Caco-2 (cell line): ENCODE measurements around the gene TMEM258. TPM values are rescaled to one million over a fixed set of nuclear protein-coding genes. Genes with fewer than 3 reads are reported as not detected.

Source experiments
- BruUV-seq: library from RNA; stranded (reverse); fragments of 400-500 nt; replicated peaks from 2 replicates; lab custom pipeline; 2021; lab: Mats Ljungman, UMichigan
- CTCF ChIA-PET: fragments of 300-600 bp; sonication (Branson Sonifier 250); formaldehyde crosslinking; loops from one replicate; lab custom pipeline; 2022; ENCODE audit warnings: antibody characterized with exemption; lab: Charles Lee
- POLR2A ChIA-PET: fragments of 300-600 bp; sonication (Branson Sonifier 250); formaldehyde crosslinking; loops from one replicate; lab custom pipeline; 2022; ENCODE audit warnings: antibody characterized with exemption; lab: Charles Lee
- DNase-seq, 2 experiments: peaks; one replicate each; pipeline versions ENCODE4 v3.0.0 to v3.0.0-alpha.2; 2020 to 2022
- H3K27me3 ChIP-seq: replicated peaks from 2 replicates; pipeline ENCODE4 v1.6.0; 2011; ENCODE audit warnings: low read length; ENCODE audit not compliant: control insufficient read depth, insufficient read depth
- H3K36me3 ChIP-seq: 2 replicates; pipeline ENCODE4 v1.5.1; 2011; ENCODE audit warnings: low read length; ENCODE audit not compliant: control insufficient read depth, insufficient read depth
- H3K4me1 ChIP-seq: fragments of 250-450 bp; sonication (Bioruptor Pico); 2 replicates; pipeline ENCODE4 v1.5.1; 2020; ENCODE audit warnings: mild to moderate bottlenecking
- H3K4me3 ChIP-seq: 2 replicates; pipeline ENCODE4 v1.5.1; 2011; ENCODE audit warnings: low read depth, mild to moderate bottlenecking, control low read depth, low read length
- H3K9me3 ChIP-seq: fragments of 250-450 bp; sonication (Bioruptor Pico); 2 replicates; pipeline ENCODE4 v1.5.1; 2020; ENCODE audit warnings: mild to moderate bottlenecking, moderate library complexity
- H3K27ac Mint-ChIP-seq: one replicate; pipeline ENCODE4 v1.8.0; 2022; ENCODE audit warnings: mixed read lengths; ENCODE audit not compliant: unreplicated experiment
- H3K27me3 Mint-ChIP-seq: one replicate; pipeline ENCODE4 v1.8.0; 2022; ENCODE audit warnings: mixed read lengths; ENCODE audit not compliant: insufficient read depth, unreplicated experiment
- H3K36me3 Mint-ChIP-seq: one replicate; pipeline ENCODE4 v1.8.0; 2022; ENCODE audit warnings: mild to moderate bottlenecking, mixed read lengths; ENCODE audit not compliant: insufficient read depth, unreplicated experiment
- H3K4me1 Mint-ChIP-seq: one replicate; pipeline ENCODE4 v1.8.0; 2022; ENCODE audit warnings: low read depth, mixed read lengths; ENCODE audit not compliant: unreplicated experiment
- H3K4me3 Mint-ChIP-seq: one replicate; pipeline ENCODE4 v1.8.0; 2022; ENCODE audit warnings: mild to moderate bottlenecking, moderate library complexity, mixed read lengths; ENCODE audit not compliant: unreplicated experiment
- H3K9me3 Mint-ChIP-seq: one replicate; pipeline ENCODE4 v1.8.0; 2022; ENCODE audit warnings: mixed read lengths; ENCODE audit not compliant: unreplicated experiment
- intact Hi-C: fragments of 100-400 bp; cut with micrococcal nuclease; formaldehyde crosslinking; loops from one replicate; pipeline ENCODE4 v1.10.0; 2022; ENCODE audit not compliant: unreplicated experiment
- total RNA-seq: library from RNA; stranded (reverse); gene quantifications from 2 replicates; pipeline ENCODE4 v1.2.3, GENCODE V29; 2022
- TF ChIP-seq, protein P1 (sequence below), 2 experiments: fragments of 200-600 bp in 1 of 2; IDR thresholded peaks; 1 replicate in 1 of 2; 2 replicates in 1 of 2; pipeline versions ENCODE4 v1.5.1 to v1.8.0; 2011 to 2022; ENCODE audit warnings: antibody characterized with exemption in 1 of 2, control low read depth in 1 of 2, inconsistent platforms in 1 of 2, low read depth in 1 of 2, low read length in 1 of 2, mild to moderate bottlenecking in 1 of 2, moderate library complexity in 1 of 2; ENCODE audit not compliant: insufficient read depth in 1 of 2, severe bottlenecking in 1 of 2, unreplicated experiment in 1 of 2

Gene TMEM258
- total RNA-seq, 1 experiment from 2014 or later = 197 TPM

DNA sequence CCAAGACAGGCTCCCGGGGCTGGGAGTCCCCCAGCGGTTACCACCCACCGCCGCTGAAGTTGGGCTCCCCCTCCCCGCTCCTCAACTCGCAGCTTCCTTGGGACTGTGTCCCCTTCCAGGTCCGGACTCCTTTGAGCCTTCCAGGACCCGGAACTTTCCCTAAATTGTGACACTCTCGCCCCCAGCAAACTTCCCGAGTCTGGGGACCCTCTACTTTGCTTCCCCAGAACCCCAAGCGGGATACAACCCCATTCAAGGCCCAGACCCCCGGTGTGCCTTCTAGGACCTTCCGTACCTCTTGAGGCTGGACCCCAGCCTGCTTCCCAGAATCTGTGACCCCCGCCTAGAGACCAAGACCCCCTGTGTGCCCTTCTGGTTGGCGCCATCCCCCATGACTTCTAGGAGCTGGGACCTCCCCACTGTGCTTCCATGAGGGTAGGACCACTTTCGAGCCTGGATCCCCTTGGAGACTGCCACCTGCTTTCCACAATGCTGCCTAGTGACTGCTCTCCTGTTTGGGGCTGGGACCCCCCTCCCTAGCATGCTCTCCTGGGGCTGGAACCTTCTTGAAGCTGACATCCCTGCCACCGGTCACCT is 39.4 kb downstream of the TMEM258 start:
- H3K27ac Mint-ChIP-seq = peak overlapping the region; percentile 94
- no peak for DNase-seq
- CTCF ChIA-PET = interaction anchor here (0.6 to 6.0 kb wide), 7 partner anchors 12 to 103 kb away, joined by 3 to 55 read pairs (median 3); no protein-coding TSS in a partner anchor
- Histone ChIP-seq H3K4me1 (peaks cover 60% of the 10 kb centered on the region), H3K27me3 (no peaks in the 10 kb centered on the region), H3K4me3 (peak overlapping the region; percentile 82), H3K9me3 (no peaks in the 10 kb centered on the region), H3K36me3 (no peaks in the 10 kb centered on the region)
- BruUV-seq = TSS peak; percentile 37
- no peaks in the 10 kb centered on the region for H3K9me3 Mint-ChIP-seq
- peaks cover 43% of the 10 kb centered on the region for H3K4me1 Mint-ChIP-seq
- TF ChIP-seq, protein P1, sequence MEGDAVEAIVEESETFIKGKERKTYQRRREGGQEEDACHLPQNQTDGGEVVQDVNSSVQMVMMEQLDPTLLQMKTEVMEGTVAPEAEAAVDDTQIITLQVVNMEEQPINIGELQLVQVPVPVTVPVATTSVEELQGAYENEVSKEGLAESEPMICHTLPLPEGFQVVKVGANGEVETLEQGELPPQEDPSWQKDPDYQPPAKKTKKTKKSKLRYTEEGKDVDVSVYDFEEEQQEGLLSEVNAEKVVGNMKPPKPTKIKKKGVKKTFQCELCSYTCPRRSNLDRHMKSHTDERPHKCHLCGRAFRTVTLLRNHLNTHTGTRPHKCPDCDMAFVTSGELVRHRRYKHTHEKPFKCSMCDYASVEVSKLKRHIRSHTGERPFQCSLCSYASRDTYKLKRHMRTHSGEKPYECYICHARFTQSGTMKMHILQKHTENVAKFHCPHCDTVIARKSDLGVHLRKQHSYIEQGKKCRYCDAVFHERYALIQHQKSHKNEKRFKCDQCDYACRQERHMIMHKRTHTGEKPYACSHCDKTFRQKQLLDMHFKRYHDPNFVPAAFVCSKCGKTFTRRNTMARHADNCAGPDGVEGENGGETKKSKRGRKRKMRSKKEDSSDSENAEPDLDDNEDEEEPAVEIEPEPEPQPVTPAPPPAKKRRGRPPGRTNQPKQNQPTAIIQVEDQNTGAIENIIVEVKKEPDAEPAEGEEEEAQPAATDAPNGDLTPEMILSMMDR (IDR thresholded peaks at IDR 0.05; ENCODE audit: insufficient read depth in 1 of 2, low read depth in 1 of 2, low read length in 1 of 2, severe bottlenecking in 1 of 2, unreplicated experiment in 1 of 2) = no peak
- peak overlapping the region; percentile 96 for H3K4me3 Mint-ChIP-seq
- H3K27me3 Mint-ChIP-seq = no peaks in the 10 kb centered on the region
- POLR2A ChIA-PET = interaction anchor here (1.0 kb wide), 1 partner anchor 197 kb away, joined by 3 read pairs; no protein-coding TSS in a partner anchor
- intact Hi-C loops = no loop called here
- peaks cover 29% of the 10 kb centered on the region for H3K36me3 Mint-ChIP-seq

DNA sequence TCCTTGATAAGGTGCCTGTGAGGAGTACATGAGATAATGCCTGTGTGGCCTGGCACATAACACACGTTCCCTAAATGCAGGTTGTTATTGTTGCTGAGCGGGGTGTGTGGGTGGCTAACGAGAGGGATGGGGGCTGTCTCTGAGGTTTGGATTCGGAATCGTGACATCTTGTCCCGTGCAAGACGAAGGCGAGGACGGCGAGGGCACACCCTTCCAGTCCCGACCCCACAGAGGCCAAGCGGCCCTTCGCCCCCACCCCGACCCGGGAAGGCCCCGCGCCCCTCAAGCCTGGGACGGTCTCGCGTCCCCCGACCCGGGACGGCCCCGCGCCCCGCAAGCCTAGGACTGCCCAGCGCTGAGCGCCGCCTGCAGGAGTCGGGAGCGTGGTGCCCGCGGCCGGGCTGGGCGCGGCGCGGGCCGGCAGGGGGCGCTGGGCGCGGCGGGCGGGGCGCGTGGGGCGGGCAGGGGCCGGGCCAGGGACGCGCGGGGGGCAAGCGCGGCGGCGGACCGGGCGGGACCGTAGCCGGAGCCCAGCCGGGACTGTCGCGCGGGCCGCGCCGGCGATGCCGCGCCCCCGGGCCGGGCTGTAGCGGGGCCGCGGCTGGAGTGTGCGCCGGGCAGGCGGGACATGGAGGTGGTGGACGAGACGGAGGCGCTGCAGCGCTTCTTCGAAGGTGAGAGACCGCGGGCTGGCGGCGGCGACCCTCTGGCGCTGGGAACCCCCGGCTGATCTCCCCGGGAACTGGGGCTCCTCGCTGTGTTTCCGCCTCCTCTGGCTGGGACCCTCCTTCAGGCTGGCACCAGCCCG is 40.1 kb downstream of the TMEM258 start, which contains the start of gene MYRF:
Gene MYRF, plus strand, starts transcription at position 520 of the 808 bp plus-strand sequence. Its CDS starts 109 bp downstream, at position 629.
- BruUV-seq = no TSS peak
- Mint-ChIP-seq H3K9me3 (no peaks in the 10 kb centered on the region), H3K27ac (peak within 1 kb of the TSS; percentile 94), H3K36me3 (peaks cover 27% of the 10 kb centered on the region), H3K4me3 (peak within 1 kb of the TSS; percentile 96), H3K27me3 (no peaks in the 10 kb centered on the region), H3K4me1 (peaks cover 42% of the 10 kb centered on the region)
- H3K9me3 ChIP-seq = no peaks in the 10 kb centered on the region
- no peaks in the 10 kb centered on the region for H3K27me3 ChIP-seq
- DNase-seq = peak; percentile 63 to 83
- H3K36me3 ChIP-seq = no peaks in the 10 kb centered on the region
- H3K4me1 ChIP-seq = peaks cover 60% of the 10 kb centered on the region
- intact Hi-C loops = no loop called here
- TF ChIP-seq, protein P1 (IDR thresholded peaks at IDR 0.05; ENCODE audit: insufficient read depth in 1 of 2, low read depth in 1 of 2, low read length in 1 of 2, severe bottlenecking in 1 of 2, unreplicated experiment in 1 of 2) = peak in 1 of 2 experiments; percentile 67
- H3K4me3 ChIP-seq = peak within 1 kb of the TSS; percentile 82
- ChIA-PET CTCF (interaction anchor here (0.6 to 6.0 kb wide), 3 partner anchors 16 to 36 kb away, joined by 3 to 55 read pairs (median 3); no protein-coding TSS in a partner anchor), POLR2A (no interaction called here)

DNA sequence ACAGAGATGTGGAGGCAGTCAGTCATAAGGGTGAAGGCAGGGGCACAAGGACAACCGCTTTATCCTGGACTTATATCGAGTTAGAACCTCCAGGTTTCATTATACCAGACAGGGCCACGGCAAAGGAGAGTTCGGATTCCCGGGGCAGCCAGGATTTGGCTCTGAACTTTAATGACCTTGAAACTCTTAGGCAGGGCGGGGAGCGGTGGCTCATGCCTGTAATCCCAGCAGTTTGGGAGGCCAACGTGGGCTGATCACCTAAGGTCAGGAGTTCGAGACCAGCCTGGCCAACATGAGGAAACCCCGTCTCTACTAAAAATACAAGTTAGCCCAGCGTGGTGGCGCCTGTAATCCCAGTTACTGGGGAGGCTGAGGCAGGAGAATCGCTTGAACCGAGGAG is 41.0 kb downstream of the TMEM258 start:
- H3K9me3 ChIP-seq = no peaks in the 10 kb centered on the region
- DNase-seq = no peak
- no peak overlapping the region for H3K4me3 ChIP-seq
- intact Hi-C loops = no loop called here
- Mint-ChIP-seq H3K27me3 (no peaks in the 10 kb centered on the region), H3K36me3 (peaks cover 18% of the 10 kb centered on the region), H3K4me1 (peaks cover 33% of the 10 kb centered on the region), H3K9me3 (no peaks in the 10 kb centered on the region), H3K27ac (no peak overlapping the region), H3K4me3 (peak overlapping the region; percentile 96)
- H3K36me3 ChIP-seq = no peaks in the 10 kb centered on the region
- ChIA-PET CTCF (interaction anchor here (0.5 to 1.4 kb wide), 6 partner anchors 15 to 592 kb away, joined by 3 to 9 read pairs (median 3); partner anchors contain the start of genes FEN1 and TMEM258), POLR2A (no interaction called here)
- no peaks in the 10 kb centered on the region for H3K27me3 ChIP-seq
- TF ChIP-seq, protein P1 (IDR thresholded peaks at IDR 0.05; ENCODE audit: insufficient read depth in 1 of 2, low read depth in 1 of 2, low read length in 1 of 2, severe bottlenecking in 1 of 2, unreplicated experiment in 1 of 2) = no peak
- H3K4me1 ChIP-seq = peaks cover 53% of the 10 kb centered on the region
- BruUV-seq = no TSS peak
